Measurements from ENCODE around the gene TMEM266. TPM values are rescaled to one million over a fixed set of nuclear protein-coding genes. Genes with fewer than 3 reads are reported as not detected.

The TMEM266 gene
- total and polyA plus RNA-seq, 2 experiments from 2014 or later = 0.42 to 5.0 TPM

GRCh38 chr15:76065793-76066192 is 6.0 kb downstream of the TMEM266 start (continued):
- TF ChIP-seq ZNF331 (CRISPR knock-in tag; IDR thresholded peaks at IDR 0.05; ENCODE audit: low read depth) (no peak), EZH2 (IDR thresholded peaks at IDR 0.05; ENCODE audit: low read depth, unreplicated experiment) (no peak), CREB1 (CRISPR knock-in tag; IDR thresholded peaks at IDR 0.05; ENCODE audit: low read depth) (no peak), JUNB (IDR thresholded peaks at IDR 0.05; ENCODE audit: unreplicated experiment) (no peak), NANOG (IDR thresholded peaks at IDR 0.05; ENCODE audit: borderline replicate concordance) (no peak), EZH2phosphoT487 (IDR thresholded peaks at IDR 0.05; ENCODE audit: unreplicated experiment) (no peak), ZNF462 (CRISPR knock-in tag; IDR thresholded peaks at IDR 0.05) (no peak), POLR2AphosphoS5 (IDR thresholded peaks at IDR 0.05; ENCODE audit: low read depth) (no peak)

DNA sequence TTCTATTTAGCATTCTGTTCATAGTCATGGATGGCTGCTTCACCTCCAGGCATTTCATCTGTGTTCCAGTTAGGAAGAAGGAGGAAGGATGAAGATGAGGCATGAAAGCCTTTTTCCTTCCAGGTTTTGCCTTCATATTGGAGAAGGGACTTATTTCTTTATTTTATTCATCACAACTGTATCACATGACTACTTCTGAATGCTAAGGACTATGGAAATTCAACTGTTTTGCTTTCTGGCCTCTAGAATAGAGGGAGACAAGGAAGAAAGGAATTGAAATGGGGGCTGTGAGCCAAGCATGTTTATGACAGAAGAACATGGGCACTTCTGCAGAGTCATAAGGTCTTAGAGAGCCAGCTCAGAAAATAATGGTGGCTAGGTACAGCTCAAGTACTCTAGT is 10.4 kb downstream of the TMEM266 start:
- Histone ChIP-seq H4K20me1 (replicated peaks; ENCODE audit: insufficient read depth) (no peaks in the 10 kb centered on the region), H3K4me1 (ENCODE audit: insufficient read depth) (peaks cover 7% of the 10 kb centered on the region), H2AFZ (no peak overlapping the region), H3F3A (replicated peaks; ENCODE audit: low read depth) (no peaks in the 10 kb centered on the region), H3K27me3 (ENCODE audit: insufficient read depth) (no peaks in the 10 kb centered on the region), H3K79me2 (replicated peaks; ENCODE audit: insufficient read depth) (no peaks in the 10 kb centered on the region), H3K27ac (ENCODE audit: low read depth) (no peak overlapping the region), H3K36me3 (ENCODE audit: insufficient read depth) (no peaks in the 10 kb centered on the region), H3K9me2 (ENCODE audit: insufficient read depth) (0 out of 2 replicates have a peak, but pooled peaks cover 3% of the 10 kb centered on the region), H3K4me2 (no peak overlapping the region), H3K4me3 (no peak overlapping the region)
- no peak overlapping the region for H3K4me3 Mint-ChIP-seq
- no peak for DNase-seq (ENCODE audit: low spot score)
- no peak for TF ChIP-seq EZH2 (IDR thresholded peaks at IDR 0.05; ENCODE audit: low read depth, unreplicated experiment)
- TF ChIP-seq, protein P1, sequence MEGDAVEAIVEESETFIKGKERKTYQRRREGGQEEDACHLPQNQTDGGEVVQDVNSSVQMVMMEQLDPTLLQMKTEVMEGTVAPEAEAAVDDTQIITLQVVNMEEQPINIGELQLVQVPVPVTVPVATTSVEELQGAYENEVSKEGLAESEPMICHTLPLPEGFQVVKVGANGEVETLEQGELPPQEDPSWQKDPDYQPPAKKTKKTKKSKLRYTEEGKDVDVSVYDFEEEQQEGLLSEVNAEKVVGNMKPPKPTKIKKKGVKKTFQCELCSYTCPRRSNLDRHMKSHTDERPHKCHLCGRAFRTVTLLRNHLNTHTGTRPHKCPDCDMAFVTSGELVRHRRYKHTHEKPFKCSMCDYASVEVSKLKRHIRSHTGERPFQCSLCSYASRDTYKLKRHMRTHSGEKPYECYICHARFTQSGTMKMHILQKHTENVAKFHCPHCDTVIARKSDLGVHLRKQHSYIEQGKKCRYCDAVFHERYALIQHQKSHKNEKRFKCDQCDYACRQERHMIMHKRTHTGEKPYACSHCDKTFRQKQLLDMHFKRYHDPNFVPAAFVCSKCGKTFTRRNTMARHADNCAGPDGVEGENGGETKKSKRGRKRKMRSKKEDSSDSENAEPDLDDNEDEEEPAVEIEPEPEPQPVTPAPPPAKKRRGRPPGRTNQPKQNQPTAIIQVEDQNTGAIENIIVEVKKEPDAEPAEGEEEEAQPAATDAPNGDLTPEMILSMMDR (conservative IDR thresholded peaks at IDR 0.05; ENCODE audit: low read depth in 2 of 2) = no peak
- H3K9me3 Mint-ChIP-seq = no peaks in the 10 kb centered on the region
- no peak overlapping the region for H3K27ac Mint-ChIP-seq
- H3K4me1 Mint-ChIP-seq = peaks cover 14% of the 10 kb centered on the region
- H3K36me3 Mint-ChIP-seq (ENCODE audit: low read depth) = no peaks in the 10 kb centered on the region
- H3K27me3 Mint-ChIP-seq (ENCODE audit: insufficient read depth, low read depth, poor library complexity) = no peaks in the 10 kb centered on the region
- ATAC-seq = no peak

All from GM23338 (cell line).